CD14-positive monocyte (primary cell): Measurements from ENCODE around the gene CST1. TPM values are rescaled to one million over a fixed set of nuclear protein-coding genes. Genes with fewer than 3 reads are reported as not detected.

Source experiments
- DNase-seq, 3 donors: peaks; one replicate each; pipeline ENCODE4 v3.0.0-alpha.2; 2011 to 2022
- H2AFZ ChIP-seq: 2 replicates; pipeline ENCODE4 v1.6.0; 2012; ENCODE audit warnings: mild to moderate bottlenecking, low read depth, low read length, inconsistent platforms; ENCODE audit not compliant: insufficient read depth, poor library complexity, severe bottlenecking
- H3K27ac ChIP-seq, 2 donors: 1 replicate in 1 of 2; 2 replicates in 1 of 2; pipeline ENCODE4 v1.5.1; 2012 to 2013; ENCODE audit warnings: low read length in 2 of 2, control low read depth in 1 of 2, inconsistent platforms in 1 of 2, low read depth in 1 of 2, mild to moderate bottlenecking in 1 of 2
- H3K27me3 ChIP-seq, 2 donors: one replicate each; pipeline versions ENCODE4 v1.6.0 to v1.6.1; 2011 to 2013; ENCODE audit warnings: low read length in 2 of 2; ENCODE audit not compliant: control insufficient read depth in 2 of 2, insufficient read depth in 2 of 2
- H3K36me3 ChIP-seq, 2 donors: replicated peaks in 1 of 2; 1 replicate in 1 of 2; 2 replicates in 1 of 2; pipeline versions ENCODE4 v1.5.1 to v1.6.1; 2012 to 2013; ENCODE audit warnings: low read length in 2 of 2, control low read depth in 1 of 2, inconsistent platforms in 1 of 2, mild to moderate bottlenecking in 1 of 2; ENCODE audit not compliant: insufficient read depth in 2 of 2, control insufficient read depth in 1 of 2
- H3K4me1 ChIP-seq, 2 donors: 1 replicate in 1 of 2; 2 replicates in 1 of 2; pipeline versions ENCODE4 v1.5.1 to v1.6.1; 2012 to 2013; ENCODE audit warnings: low read length in 2 of 2, control low read depth in 1 of 2, inconsistent platforms in 1 of 2, mild to moderate bottlenecking in 1 of 2, moderate library complexity in 1 of 2; ENCODE audit not compliant: insufficient read depth in 2 of 2, control insufficient read depth in 1 of 2
- H3K4me2 ChIP-seq: replicated peaks from 2 replicates; pipeline ENCODE3; 2012; ENCODE audit warnings: low read length, moderate library complexity, mild to moderate bottlenecking; ENCODE audit not compliant: poor library complexity, severe bottlenecking; ENCODE audit errors: extremely low read depth
- H3K4me3 ChIP-seq, 3 experiments: fragments of 200-600 bp in 1 of 3; sonication (generic) in 1 of 3; replicated peaks in 1 of 3; 1 replicate in 2 of 3; 2 replicates in 1 of 3; pipeline ENCODE4 v1.5.1; 2011 to 2013; ENCODE audit warnings: low read length in 3 of 3, mild to moderate bottlenecking in 3 of 3, control low read depth in 2 of 3, low read depth in 2 of 3, inconsistent platforms in 1 of 3, moderate library complexity in 1 of 3
- H3K79me2 ChIP-seq: 2 replicates; pipeline ENCODE4 v1.6.0; 2012; ENCODE audit warnings: mild to moderate bottlenecking, control low read depth, inconsistent platforms, low read length, moderate library complexity; ENCODE audit not compliant: insufficient read depth
- H3K9ac ChIP-seq: 2 replicates; pipeline ENCODE4 v1.6.0; 2017; ENCODE audit warnings: low read length, mild to moderate bottlenecking; ENCODE audit not compliant: insufficient read depth, poor library complexity, severe bottlenecking
- H3K9me3 ChIP-seq, 2 donors: replicated peaks in 1 of 2; 1 replicate in 1 of 2; 2 replicates in 1 of 2; pipeline versions ENCODE4 v1.5.1 to v1.6.1; 2012 to 2013; ENCODE audit warnings: low read length in 2 of 2, control low read depth in 1 of 2; ENCODE audit not compliant: control insufficient read depth in 1 of 2, insufficient read depth in 1 of 2
- H4K20me1 ChIP-seq: 2 replicates; pipeline ENCODE4 v1.6.0; 2012; ENCODE audit warnings: mild to moderate bottlenecking, low read length, control low read depth, moderate library complexity; ENCODE audit not compliant: insufficient read depth
- H3K27ac Mint-ChIP-seq, 7 donors: one replicate each; pipeline ENCODE4 v1.8.0; 2020; ENCODE audit warnings: mild to moderate bottlenecking in 7 of 7, mixed read lengths in 7 of 7, moderate library complexity in 6 of 7, inconsistent platforms in 2 of 7
- H3K27me3 Mint-ChIP-seq, 3 donors: one replicate each; pipeline ENCODE4 v1.8.0; 2021 to 2022; ENCODE audit warnings: low read depth in 3 of 3, mild to moderate bottlenecking in 3 of 3, mixed read lengths in 3 of 3, moderate library complexity in 3 of 3, inconsistent platforms in 1 of 3
- H3K36me3 Mint-ChIP-seq, 2 donors: one replicate each; pipeline ENCODE4 v1.8.0; 2020; ENCODE audit warnings: mixed read lengths in 2 of 2, inconsistent platforms in 1 of 2, mild to moderate bottlenecking in 1 of 2
- H3K4me1 Mint-ChIP-seq: one replicate; pipeline ENCODE4 v1.8.0; 2020; ENCODE audit warnings: mild to moderate bottlenecking, mixed read lengths
- H3K4me3 Mint-ChIP-seq, 2 donors: one replicate each; pipeline ENCODE4 v1.8.0; 2020; ENCODE audit warnings: mild to moderate bottlenecking in 2 of 2, mixed read lengths in 2 of 2, moderate library complexity in 1 of 2
- H3K9me3 Mint-ChIP-seq, 7 donors: one replicate each; pipeline ENCODE4 v1.8.0; 2020 to 2022; ENCODE audit warnings: mixed read lengths in 7 of 7, mild to moderate bottlenecking in 6 of 7, moderate library complexity in 6 of 7, inconsistent platforms in 2 of 7
- CTCF ChIP-seq: fragments of 200-600 bp; IDR thresholded peaks from one replicate; pipeline ENCODE4 v1.8.0; 2022; ENCODE audit warnings: antibody characterized with exemption, mild to moderate bottlenecking
- WGBS: methylation state at CpG from one replicate; pipeline ENCODE4 v1.1.5; 2013; ENCODE audit warnings: missing lambda C conversion rate; ENCODE audit not compliant: insufficient coverage; 5-methylcytosine and 5-hydroxymethylcytosine counted together
- intact Hi-C, 2 donors: fragments of 100-400 bp; cut with micrococcal nuclease; formaldehyde crosslinking; loops; one replicate each; pipeline versions ENCODE4 v1.15.0 to v1.15.1; 2023
- polyA plus RNA-seq, 3 donors: library from polyadenylated mRNA; depleted of rRNA in 1 of 3; unstranded in 2 of 3; stranded (reverse) in 1 of 3; fragments of 300-500 nt in 2 of 3; fragments of >200 nt in 1 of 3; fragmentation: Illumina TruSeq in 2 of 3; gene quantifications; 1 replicate in 2 of 3; 2 replicates in 1 of 3; pipeline ENCODE4 v1.2.3, GENCODE V29; 2012 to 2021

CST1 gene
- polyA plus RNA-seq, 3 donors: not detected

GRCh38 chr20:23794065-23794464 lies 43.3 kb upstream of the CST1 start:
- Histone ChIP-seq H3K79me2 (no peaks in the 10 kb centered on the region), H3K9me3 (no peaks in the 10 kb centered on the region), H3K4me1 (no peaks in the 10 kb centered on the region), H3K27me3 (no peaks in the 10 kb centered on the region), H3K36me3 (no peaks in the 10 kb centered on the region), H3K4me3 (no peak overlapping the region), H3K27ac (no peak overlapping the region), H3K4me2 (no peak overlapping the region), H2AFZ (no peak overlapping the region), H4K20me1 (no peaks in the 10 kb centered on the region), H3K9ac (no peak overlapping the region)
- no peaks in the 10 kb centered on the region for H3K4me1 Mint-ChIP-seq
- DNase-seq: no peak
- peaks cover 6 to 7% (median 7%) of the 10 kb centered on the region in 3 donors for H3K27me3 Mint-ChIP-seq
- H3K36me3 Mint-ChIP-seq: no peaks in the 10 kb centered on the region
- intact Hi-C loops: no loop called here
- TF ChIP-seq CTCF: no peak
- no peak overlapping the region for H3K27ac Mint-ChIP-seq
- H3K9me3 Mint-ChIP-seq: peaks cover 0 to 4% (median 0%) of the 10 kb centered on the region in 7 donors
- no peak overlapping the region for H3K4me3 Mint-ChIP-seq
- WGBS: no CpG with 5 or more reads among the region's 7 CpGs

- Histone ChIP-seq H3K4me1 (no peaks in the 10 kb centered on the region), H3K4me3 (no peak overlapping the region), H3K36me3 (no peaks in the 10 kb centered on the region), H4K20me1 (no peaks in the 10 kb centered on the region), H3K9ac (no peak overlapping the region), H3K4me2 (no peak overlapping the region), H3K9me3 (no peaks in the 10 kb centered on the region), H2AFZ (no peak overlapping the region), H3K27me3 (no peaks in the 10 kb centered on the region), H3K79me2 (no peaks in the 10 kb centered on the region), H3K27ac (no peak overlapping the region)
- Mint-ChIP-seq H3K9me3 (peaks cover 0 to under 1% (median 0%) of the 10 kb centered on the region in 7 donors), H3K27ac (no peak overlapping the region), H3K36me3 (no peaks in the 10 kb centered on the region), H3K27me3 (peaks cover 0 to 4% (median 0%) of the 10 kb centered on the region in 3 donors), H3K4me1 (no peaks in the 10 kb centered on the region), H3K4me3 (no peak overlapping the region)
- no peak for DNase-seq
- 100% methylated on average over 1 of the region's 1 CpG for WGBS
- TF ChIP-seq CTCF: no peak
- intact Hi-C loops: no loop called here
Observed at GRCh38 chr20:23783447-23783846, 32.7 kb upstream of the CST1 start.
